Activated naive CD4-positive, alpha-beta T cell treated with anti-CD3 and anti-CD28 coated beads for 36 hours (primary cell): ENCODE data around the gene NREP. TPM values are rescaled to one million over a fixed set of nuclear protein-coding genes. Genes with fewer than 3 reads are reported as not detected.

Experiments used
- CTCF ChIA-PET: fragments of 350-600 bp; sonication (Branson Sonifier 250); formaldehyde crosslinking; loops from one replicate; lab custom pipeline; 2021; ENCODE audit warnings: antibody characterized with exemption; lab: Charles Lee
- DNase-seq: peaks from one replicate; pipeline ENCODE4 v3.0.0-alpha.2; 2020
- H3K27ac Mint-ChIP-seq: one replicate; pipeline ENCODE4 v1.8.0; 2021; ENCODE audit warnings: mild to moderate bottlenecking, mixed read lengths
- H3K27me3 Mint-ChIP-seq: one replicate; pipeline ENCODE4 v1.8.0; 2021; ENCODE audit warnings: low read depth, mixed read lengths
- H3K36me3 Mint-ChIP-seq: one replicate; pipeline ENCODE4 v1.8.0; 2021; ENCODE audit warnings: low read depth, mixed read lengths
- H3K4me1 Mint-ChIP-seq: one replicate; pipeline ENCODE4 v1.8.0; 2021; ENCODE audit warnings: low read depth, mixed read lengths
- H3K4me3 Mint-ChIP-seq: one replicate; pipeline ENCODE4 v1.8.0; 2021; ENCODE audit warnings: mild to moderate bottlenecking, moderate library complexity, mixed read lengths
- H3K9me3 Mint-ChIP-seq: one replicate; pipeline ENCODE4 v1.8.0; 2021; ENCODE audit warnings: mixed read lengths
- intact Hi-C: fragments of 100-400 bp; cut with micrococcal nuclease; formaldehyde crosslinking; loops from one replicate; pipeline ENCODE4 v1.15.1; 2023
- total RNA-seq, 2 experiments: library from RNA; stranded (reverse); gene quantifications; one replicate each; pipeline ENCODE4 v1.2.3, GENCODE V29; 2021

NREP gene
- total RNA-seq, 2 experiments from 2014 or later: 6.8 to 7.3 TPM

DNA sequence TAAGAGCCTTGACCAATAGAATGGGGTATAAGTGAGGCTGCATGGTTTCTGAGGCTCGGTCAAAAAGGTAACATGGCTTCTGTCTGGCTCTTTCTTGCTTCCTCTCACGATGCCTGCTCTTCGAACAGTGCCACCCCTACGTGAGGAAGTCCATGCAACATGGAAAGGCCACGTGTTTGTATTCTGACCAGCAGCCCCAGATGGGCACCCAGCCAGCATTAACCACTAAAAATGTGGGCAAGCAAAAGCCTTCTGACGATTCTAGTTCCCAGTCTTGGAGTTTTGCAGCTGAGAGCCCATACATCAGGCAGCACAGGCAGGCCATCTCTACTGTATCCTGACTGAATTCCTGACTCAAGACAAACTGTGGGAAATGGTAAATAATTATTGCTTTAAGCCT is 24.2 kb upstream of the NREP start:
- intact Hi-C loops: no loop called here
- CTCF ChIA-PET: interaction anchor here (1.8 kb wide), 1 partner anchor 231 kb away, joined by 4 read pairs; no protein-coding TSS in a partner anchor

DNA sequence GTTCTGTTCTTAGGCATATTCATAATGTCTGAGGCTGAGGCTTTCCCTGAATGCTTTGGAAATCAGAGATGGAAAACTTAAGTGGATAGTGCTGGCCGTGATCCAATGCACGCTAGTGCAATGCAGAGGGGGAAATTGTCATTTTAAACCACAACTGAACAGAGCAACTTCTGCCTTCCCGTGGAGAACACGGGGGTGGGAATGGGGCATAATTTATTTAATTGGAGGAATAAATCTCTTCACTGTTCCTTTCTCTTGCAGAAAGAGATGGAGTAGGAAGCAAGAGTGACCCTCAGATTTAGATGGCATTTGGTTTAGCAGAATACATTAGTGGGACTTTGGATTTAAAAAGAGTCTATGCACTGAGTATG is 22.9 kb upstream of the NREP start:
- H3K4me1 Mint-ChIP-seq: no peaks in the 10 kb centered on the region
- peaks cover 2% of the 10 kb centered on the region for H3K27me3 Mint-ChIP-seq
- H3K27ac Mint-ChIP-seq: no peak overlapping the region
- DNase-seq: no peak
- no peaks in the 10 kb centered on the region for H3K9me3 Mint-ChIP-seq
- H3K4me3 Mint-ChIP-seq: no peak overlapping the region
- CTCF ChIA-PET: interaction anchor here (1.8 kb wide), 1 partner anchor 230 kb away, joined by 4 read pairs; no protein-coding TSS in a partner anchor
- H3K36me3 Mint-ChIP-seq: no peaks in the 10 kb centered on the region
- intact Hi-C loops: no loop called here

More for the DNA sequence above, 24.2 kb upstream of the NREP start:
- H3K4me1 Mint-ChIP-seq: no peaks in the 10 kb centered on the region
- no peak overlapping the region for H3K27ac Mint-ChIP-seq
- H3K4me3 Mint-ChIP-seq: no peak overlapping the region
- H3K9me3 Mint-ChIP-seq: no peaks in the 10 kb centered on the region
- no peaks in the 10 kb centered on the region for H3K36me3 Mint-ChIP-seq
- DNase-seq: no peak
- H3K27me3 Mint-ChIP-seq: peaks cover 2% of the 10 kb centered on the region

DNA sequence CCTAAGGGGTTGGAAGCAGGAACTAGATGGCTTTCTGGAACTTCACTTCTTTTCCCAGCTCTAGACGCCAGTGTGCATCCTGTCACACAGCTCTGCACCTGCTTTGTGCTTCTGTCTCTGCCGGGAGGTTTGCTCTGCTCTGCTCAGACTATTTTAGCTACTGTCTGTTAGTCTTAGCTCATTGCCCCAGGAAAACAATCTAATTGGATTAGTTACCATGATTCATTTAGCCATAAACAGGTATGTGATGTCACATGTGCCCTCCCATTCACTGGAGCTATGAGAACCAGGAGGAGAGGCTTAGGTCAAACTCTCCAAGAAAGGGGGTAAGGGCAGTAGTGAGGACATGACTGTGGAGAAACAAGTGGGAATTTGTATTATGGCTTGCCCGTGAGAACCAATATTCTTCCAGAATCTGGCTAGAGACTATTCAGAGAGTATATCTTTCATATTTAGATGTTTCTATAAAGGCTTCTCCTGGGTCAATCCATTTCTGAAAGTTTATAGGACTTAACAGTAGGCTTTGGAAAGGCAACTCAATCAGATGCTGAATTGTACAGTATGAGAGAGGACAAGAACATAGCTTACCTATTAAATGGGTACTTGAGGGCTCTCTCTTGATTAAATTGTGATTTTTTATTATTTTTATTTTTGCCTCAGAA is 22.4 kb upstream of the NREP start:
- CTCF ChIA-PET: interaction anchor here (0.7 to 1.8 kb wide), 3 partner anchors 9 to 248 kb away, joined by 3 to 4 read pairs (median 3); no protein-coding TSS in a partner anchor
- Mint-ChIP-seq H3K27me3 (peaks cover 2% of the 10 kb centered on the region), H3K4me1 (no peaks in the 10 kb centered on the region), H3K9me3 (no peaks in the 10 kb centered on the region), H3K4me3 (no peak overlapping the region), H3K27ac (no peak overlapping the region), H3K36me3 (no peaks in the 10 kb centered on the region)
- no peak for DNase-seq
- intact Hi-C loops: no loop called here

DNA sequence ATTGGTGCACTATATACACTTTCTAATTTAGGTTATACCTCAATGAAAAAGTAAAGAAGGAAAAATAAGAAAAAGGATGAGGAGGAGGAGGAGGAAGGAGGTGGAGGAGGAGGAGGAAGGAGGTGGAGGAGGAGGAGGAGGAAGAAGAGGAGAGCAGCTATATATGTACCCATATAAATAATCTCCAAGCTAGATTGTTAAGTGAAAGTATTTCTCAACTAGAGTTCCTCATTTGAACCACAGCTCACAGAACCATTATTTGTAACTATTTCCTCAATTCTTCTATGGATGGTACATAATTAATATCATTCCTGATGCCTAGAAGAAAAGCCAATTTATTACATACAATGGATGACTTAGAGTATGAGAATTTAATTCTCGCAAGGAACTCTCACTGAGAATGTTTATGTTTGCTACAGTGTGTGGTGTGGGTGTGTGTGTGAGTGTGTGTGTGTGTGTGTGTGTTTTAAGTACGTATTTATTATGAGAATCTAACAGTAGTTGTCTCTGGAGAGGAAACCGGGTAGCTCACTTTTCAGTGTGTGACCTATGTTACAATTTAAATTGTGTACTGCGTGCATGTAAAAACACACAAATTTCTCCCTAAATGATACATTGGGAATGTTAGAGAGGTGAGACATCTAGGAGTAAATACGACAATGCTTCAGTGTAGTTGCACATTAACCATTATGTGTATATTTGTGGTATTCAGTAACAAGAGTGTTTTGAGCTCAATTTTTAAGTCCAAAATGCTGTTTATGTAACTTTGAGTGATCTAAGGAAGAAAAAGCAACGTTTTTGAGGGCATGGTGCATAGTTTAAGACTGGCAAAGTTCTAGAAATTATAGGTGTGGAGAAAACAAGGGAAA is 20.2 kb upstream of the NREP start:
- intact Hi-C loops: no loop called here
- no peaks in the 10 kb centered on the region for H3K4me1 Mint-ChIP-seq
- H3K9me3 Mint-ChIP-seq: no peaks in the 10 kb centered on the region
- H3K4me3 Mint-ChIP-seq: no peak overlapping the region
- CTCF ChIA-PET: interaction anchor here (1.5 kb wide), 1 partner anchor 23 kb away, joined by 4 read pairs; no protein-coding TSS in a partner anchor
- H3K36me3 Mint-ChIP-seq: no peaks in the 10 kb centered on the region
- no peak overlapping the region for H3K27ac Mint-ChIP-seq
- DNase-seq: no peak
- peaks cover 2% of the 10 kb centered on the region for H3K27me3 Mint-ChIP-seq

DNA sequence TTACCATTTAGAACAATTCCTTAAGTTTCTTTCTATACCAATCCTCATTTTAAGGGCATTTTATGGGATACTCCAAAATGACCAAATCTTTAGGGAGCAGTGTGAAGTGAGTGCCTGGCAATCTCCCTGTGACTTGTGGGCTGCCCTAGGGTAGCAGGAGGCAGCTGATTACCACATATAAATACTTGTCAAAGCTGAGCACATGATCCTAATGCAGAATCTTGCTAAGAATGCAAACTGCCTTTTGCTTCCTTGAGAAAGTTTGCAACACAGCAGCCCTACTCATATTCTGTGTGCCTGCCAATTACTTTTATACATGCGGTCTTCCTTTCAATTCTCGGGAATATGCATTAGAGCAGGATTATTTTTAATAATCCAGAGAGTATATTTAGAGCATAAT is 18.2 kb upstream of the NREP start:
- CTCF ChIA-PET: no interaction called here
- intact Hi-C loops: no loop called here
- no peak overlapping the region for H3K4me3 Mint-ChIP-seq
- no peak overlapping the region for H3K27ac Mint-ChIP-seq
- no peaks in the 10 kb centered on the region for H3K27me3 Mint-ChIP-seq
- H3K9me3 Mint-ChIP-seq: no peaks in the 10 kb centered on the region
- H3K36me3 Mint-ChIP-seq: no peaks in the 10 kb centered on the region
- no peak for DNase-seq
- no peaks in the 10 kb centered on the region for H3K4me1 Mint-ChIP-seq

DNA sequence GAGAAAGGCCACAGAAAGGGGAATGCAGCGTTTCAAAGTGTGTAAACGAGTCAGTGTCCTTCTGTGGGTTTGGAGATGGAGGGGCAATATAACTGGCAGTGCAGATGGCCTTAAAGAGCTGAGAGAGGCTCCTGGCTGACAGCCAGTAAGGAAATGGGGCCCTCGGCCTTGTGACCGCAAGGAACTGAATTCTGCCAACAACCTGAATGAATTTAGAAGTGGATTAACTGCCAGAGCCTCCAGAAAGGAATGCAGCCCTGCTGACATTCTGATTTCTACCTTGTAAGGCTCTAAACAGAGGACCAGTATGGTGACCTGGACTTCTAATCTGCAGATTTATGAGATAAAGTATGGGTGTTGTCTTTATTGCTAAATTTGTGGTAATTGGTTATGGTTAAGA is 17.5 kb upstream of the NREP start:
- intact Hi-C loops: no loop called here
- DNase-seq: no peak
- H3K4me3 Mint-ChIP-seq: no peak overlapping the region
- H3K9me3 Mint-ChIP-seq: no peaks in the 10 kb centered on the region
- CTCF ChIA-PET: no interaction called here
- no peaks in the 10 kb centered on the region for H3K36me3 Mint-ChIP-seq
- H3K27me3 Mint-ChIP-seq: peaks cover 3% of the 10 kb centered on the region
- H3K27ac Mint-ChIP-seq: no peak overlapping the region
- H3K4me1 Mint-ChIP-seq: no peaks in the 10 kb centered on the region

DNA sequence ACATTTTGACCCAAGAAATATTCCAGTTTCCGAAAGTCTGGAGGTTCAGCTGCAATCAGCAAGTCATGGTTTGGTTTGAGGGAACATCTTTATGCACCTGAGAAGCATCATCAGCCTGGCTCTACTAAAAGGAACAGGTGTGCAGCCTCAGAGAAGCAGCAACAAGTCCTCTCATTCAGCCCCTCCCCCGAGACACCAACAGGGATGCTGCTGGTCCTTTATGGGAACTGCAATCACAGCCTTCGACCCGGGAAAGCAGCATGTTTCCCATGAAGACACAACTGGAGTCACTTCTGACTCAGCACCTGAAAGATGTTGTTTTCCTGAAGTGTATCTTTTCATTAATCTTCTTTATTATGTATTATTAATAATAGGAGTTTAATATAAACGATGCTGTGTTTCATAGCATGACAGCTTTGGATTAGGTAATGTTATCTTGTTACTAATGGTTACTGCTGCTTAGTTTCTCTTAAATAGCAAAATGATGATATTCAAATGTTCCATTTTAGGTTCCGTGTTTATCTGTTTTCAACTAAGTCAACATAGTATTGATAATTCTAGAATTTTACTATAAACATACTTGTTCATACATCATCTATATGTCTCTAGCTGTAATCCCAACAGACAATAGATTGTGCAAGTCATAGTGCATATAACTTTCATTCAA is 15.6 kb upstream of the NREP start:
- Mint-ChIP-seq H3K4me3 (no peak overlapping the region), H3K4me1 (no peaks in the 10 kb centered on the region), H3K27ac (no peak overlapping the region), H3K9me3 (no peaks in the 10 kb centered on the region), H3K36me3 (no peaks in the 10 kb centered on the region), H3K27me3 (peaks cover 3% of the 10 kb centered on the region)
- CTCF ChIA-PET: interaction anchor here (0.7 kb wide), 1 partner anchor 142 kb away, joined by 5 read pairs; no protein-coding TSS in a partner anchor
- DNase-seq: peak; percentile 12
- intact Hi-C loops: no loop called here

DNA sequence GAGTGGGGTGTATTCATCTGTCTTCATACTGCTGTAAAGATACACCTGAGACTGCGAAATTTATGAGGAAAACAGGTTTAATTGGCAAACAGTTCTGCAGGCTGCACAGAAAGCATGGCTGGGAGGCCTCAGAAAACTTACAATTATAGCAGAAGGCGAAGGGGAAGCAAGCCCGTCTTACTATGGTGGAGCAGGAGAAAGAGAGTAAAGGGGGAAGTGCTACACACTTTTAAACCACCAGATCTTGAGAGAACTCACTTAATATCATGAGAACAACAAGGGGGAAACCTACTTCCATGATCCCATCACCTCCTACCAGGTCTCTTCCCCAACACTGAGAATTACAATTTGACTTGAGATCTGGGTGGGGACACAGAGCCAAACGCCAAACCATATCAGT is 12.5 kb upstream of the NREP start:
- no peaks in the 10 kb centered on the region for H3K36me3 Mint-ChIP-seq
- H3K27me3 Mint-ChIP-seq: peaks cover 6% of the 10 kb centered on the region
- CTCF ChIA-PET: no interaction called here
- H3K27ac Mint-ChIP-seq: no peak overlapping the region
- intact Hi-C loops: no loop called here
- H3K4me3 Mint-ChIP-seq: no peak overlapping the region
- H3K9me3 Mint-ChIP-seq: no peaks in the 10 kb centered on the region
- DNase-seq: no peak
- no peaks in the 10 kb centered on the region for H3K4me1 Mint-ChIP-seq

DNA sequence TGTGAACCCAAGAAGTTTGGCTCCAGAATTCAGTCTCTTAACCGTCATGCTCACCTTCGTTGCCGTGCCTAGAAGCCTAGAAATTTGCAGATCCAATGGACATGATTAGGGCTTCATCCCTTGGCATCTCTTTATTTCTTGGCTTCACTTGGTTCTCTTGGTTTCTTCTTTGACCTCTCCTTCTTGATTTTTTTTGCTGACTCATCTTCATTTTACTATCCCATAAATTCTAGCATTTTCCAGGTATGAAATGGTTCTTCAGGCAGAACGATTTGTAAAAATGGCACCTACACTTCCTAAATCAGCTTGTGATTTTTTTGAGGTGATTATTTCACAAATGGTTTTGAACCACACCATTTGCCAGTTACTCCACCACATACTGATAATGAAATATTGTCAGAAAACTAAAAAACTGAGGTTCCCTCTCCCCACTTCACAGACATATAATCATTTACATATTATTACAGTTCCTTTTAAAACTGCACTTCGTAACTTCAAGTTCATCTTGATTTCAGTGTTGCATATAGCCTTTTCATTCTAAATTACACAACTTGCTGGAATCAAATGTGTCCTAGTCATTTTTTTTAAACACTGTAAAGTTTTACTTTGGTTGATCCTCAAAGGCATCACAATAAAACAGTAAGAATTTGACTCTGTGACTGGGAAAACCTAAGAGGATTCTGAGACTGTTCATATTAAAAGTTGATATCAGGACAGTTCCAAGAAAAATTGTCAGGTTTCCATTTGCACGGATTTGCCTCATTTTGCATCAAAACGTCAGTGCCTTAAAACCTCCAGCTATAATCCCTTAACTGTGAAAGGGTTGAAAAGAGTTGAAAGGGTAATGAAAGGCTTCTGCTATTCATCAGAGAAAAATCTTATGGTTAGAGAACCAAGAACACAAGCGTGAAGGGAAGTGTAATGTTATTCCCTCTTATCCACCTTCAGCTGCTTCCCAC is 8.9 kb upstream of the NREP start:
- Mint-ChIP-seq H3K4me3 (no peak overlapping the region), H3K36me3 (no peaks in the 10 kb centered on the region), H3K9me3 (no peaks in the 10 kb centered on the region), H3K27me3 (peaks cover 6% of the 10 kb centered on the region), H3K27ac (no peak overlapping the region), H3K4me1 (no peaks in the 10 kb centered on the region)
- CTCF ChIA-PET: no interaction called here
- DNase-seq: no peak
- intact Hi-C loops: no loop called here

DNA sequence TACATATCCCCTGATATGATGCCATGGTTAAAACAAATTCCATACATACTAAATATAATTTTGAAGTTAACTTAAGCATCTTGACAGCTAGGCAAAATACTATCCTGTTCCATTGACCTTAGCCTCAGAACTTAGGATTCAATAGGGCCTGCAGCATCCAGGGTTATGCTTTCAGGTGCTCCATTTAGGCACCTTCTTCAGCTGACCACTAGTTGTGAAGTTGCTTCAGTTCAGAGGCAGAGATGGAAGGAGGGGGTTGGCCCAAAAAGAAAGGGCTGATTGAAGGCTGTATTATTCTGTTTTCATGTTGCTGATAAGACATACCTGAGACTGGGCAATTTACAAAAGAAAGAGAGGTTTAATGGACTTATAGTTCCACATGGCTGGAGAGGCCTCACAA is 7.0 kb upstream of the NREP start:
- CTCF ChIA-PET: no interaction called here
- H3K27ac Mint-ChIP-seq: no peak overlapping the region
- no peaks in the 10 kb centered on the region for H3K36me3 Mint-ChIP-seq
- no peak overlapping the region for H3K4me3 Mint-ChIP-seq
- H3K27me3 Mint-ChIP-seq: peaks cover 3% of the 10 kb centered on the region
- H3K4me1 Mint-ChIP-seq: no peaks in the 10 kb centered on the region
- intact Hi-C loops: no loop called here
- H3K9me3 Mint-ChIP-seq: no peaks in the 10 kb centered on the region
- no peak for DNase-seq

DNA sequence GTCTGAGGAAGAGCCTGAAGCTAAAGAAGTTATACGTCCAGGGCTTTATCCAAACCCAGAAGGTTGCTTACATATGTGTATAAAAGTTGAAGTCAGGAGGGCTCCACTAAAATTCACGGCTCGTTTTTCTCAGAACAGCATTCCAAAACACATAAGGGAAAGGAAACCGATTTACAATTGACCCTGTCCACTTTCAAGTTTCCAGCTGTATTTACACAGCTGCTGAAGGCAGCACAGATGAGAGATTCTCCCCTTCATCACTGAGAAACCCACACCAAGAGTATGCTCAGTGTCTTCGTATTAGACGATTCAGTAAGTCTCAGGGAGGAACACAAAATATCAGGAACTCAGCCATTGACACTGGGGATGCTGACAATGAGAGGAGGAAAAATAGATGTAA is 5.9 kb upstream of the NREP start:
- Mint-ChIP-seq H3K27ac (no peak overlapping the region), H3K36me3 (no peaks in the 10 kb centered on the region)
- intact Hi-C loops: no loop called here

More for the DNA sequence above, 5.9 kb upstream of the NREP start:
- DNase-seq: no peak
- H3K27me3 Mint-ChIP-seq: peaks cover 3% of the 10 kb centered on the region
- CTCF ChIA-PET: no interaction called here
- no peak overlapping the region for H3K4me3 Mint-ChIP-seq
- peaks cover 4% of the 10 kb centered on the region for H3K4me1 Mint-ChIP-seq
- no peaks in the 10 kb centered on the region for H3K9me3 Mint-ChIP-seq
